ENCODE data around the gene AFAP1. TPM values are rescaled to one million over a fixed set of nuclear protein-coding genes. Genes with fewer than 3 reads are reported as not detected.

The AFAP1 gene
- total and polyA plus RNA-seq, 2 of the 4 experiments (the other 2 are of a cell fraction): 48.2 to 80.9 TPM

DNA sequence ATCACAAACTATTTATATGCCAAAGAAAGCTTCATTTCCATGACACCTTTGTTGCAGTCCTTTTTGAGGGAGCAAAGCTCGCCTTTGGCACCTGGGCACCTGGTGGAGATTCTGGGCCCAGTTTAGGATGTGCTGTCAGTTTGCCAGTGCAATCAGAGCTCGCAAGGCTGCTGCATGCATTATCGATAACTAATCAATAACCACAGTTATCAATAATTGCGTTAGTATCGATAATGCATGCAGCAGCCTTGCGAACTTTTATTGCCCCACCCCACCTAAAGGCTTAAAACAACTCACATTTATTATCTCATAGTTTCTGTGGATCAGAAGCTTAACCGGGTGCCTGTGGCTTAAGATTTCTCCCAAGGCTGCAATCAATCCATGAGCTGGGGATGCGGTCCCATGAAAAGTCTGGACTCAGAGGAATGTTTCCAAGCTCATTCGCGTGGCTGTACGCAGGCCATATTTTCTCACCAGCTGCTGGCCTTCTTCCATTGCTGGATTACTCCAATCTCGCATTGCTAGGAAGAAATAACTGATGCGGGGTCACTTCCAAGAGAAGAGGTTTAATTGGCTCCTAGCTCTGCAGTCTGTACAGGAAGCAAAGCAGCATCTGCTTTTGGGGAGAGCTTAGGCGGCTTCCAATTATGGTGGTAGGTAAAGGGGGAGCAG lies 6.2 kb upstream of the AFAP1 start:
- Histone ChIP-seq H4K20me1 (ENCODE audit: insufficient read depth, low read length) (no peaks in the 10 kb centered on the region), H4K5ac (ENCODE audit: low read depth, low read length) (no peak overlapping the region), H3K18ac (ENCODE audit: low read depth, low read length) (no peak overlapping the region), H3K27ac (ENCODE audit: insufficient read depth, low read length) (no peak overlapping the region), H3K79me1 (ENCODE audit: low read depth in 1 of 2, low read length in 2 of 2) (peaks cover 0 to 2% of the 10 kb centered on the region in 2 experiments; a peak in 1 of 4 replicates), H2AFZ (replicated peaks; ENCODE audit: low read length, poor library complexity) (no peak overlapping the region), H3K56ac (ENCODE audit: extremely low read depth, insufficient read depth, low read length) (no peak overlapping the region), H3K4me1 (ENCODE audit: control insufficient read depth, insufficient read depth, low read length) (peaks cover 7% of the 10 kb centered on the region), H2BK5ac (ENCODE audit: low read depth, low read length, poor library complexity, severe bottlenecking) (no peak overlapping the region), H3K9me1 (ENCODE audit: insufficient read depth, low read length) (no peaks in the 10 kb centered on the region; the same call in none of the 2 replicates), H3K14ac (replicated peaks; ENCODE audit: low read depth, low read length) (no peak overlapping the region), H3K9me3 (ENCODE audit: control insufficient read depth, insufficient read depth, low read length) (no peaks in the 10 kb centered on the region), H3K4me2 (ENCODE audit: low read depth, low read length) (no peak overlapping the region), H3K4ac (ENCODE audit: low read depth, low read length) (no peak overlapping the region), H3K4me3 (ENCODE audit: insufficient read depth, low read depth, low read length) (no peak overlapping the region), H2AK5ac (ENCODE audit: low read depth, low read length) (no peak overlapping the region), H2BK120ac (ENCODE audit: low read depth, low read length) (no peak overlapping the region), H3K27me3 (ENCODE audit: control insufficient read depth, insufficient read depth, low read length) (no peaks in the 10 kb centered on the region), H2BK15ac (ENCODE audit: low read depth, low read length) (no peak overlapping the region), H3K36me3 (ENCODE audit: control insufficient read depth, insufficient read depth, low read length) (no peaks in the 10 kb centered on the region), H3K23ac (ENCODE audit: low read depth, low read length) (no peak overlapping the region), H2BK20ac (ENCODE audit: low read depth, low read length) (no peak overlapping the region), H2AK9ac (replicated peaks; ENCODE audit: low read depth, low read length, poor library complexity) (no peak overlapping the region), H4K8ac (ENCODE audit: low read depth in 2 of 2, low read length in 2 of 2) (no peak overlapping the region), H3K9ac (ENCODE audit: low read depth, low read length) (no peak overlapping the region), H4K91ac (ENCODE audit: insufficient read depth, low read depth, low read length) (no peak overlapping the region)
- CTCF ChIA-PET: interaction anchor here (1.1 kb wide), 1 partner anchor 14 kb away, joined by 3 read pairs; no protein-coding TSS in a partner anchor
- intact Hi-C loops (cut with micrococcal nuclease): no loop called here
- in situ Hi-C loops (cut with MboI; ENCODE audit: low sequenced_read_pairs): no loop called here
- DNase-seq: no peak
- ATAC-seq (ENCODE audit: low read depth): no peak
- BruUV-seq (replicated peaks): no TSS peak
- WGBS, 2 experiments (ENCODE audit: extremely low coverage in 2 of 2, insufficient read length in 1 of 2): 87% methylated on average over 6 of the region's 14 CpGs; no CpG with 5 or more reads in 1 of the 2 experiments
- no peak for TF ChIP-seq RCOR1 (IDR thresholded peaks at IDR 0.05; ENCODE audit: insufficient replicate concordance, low read length)
- TF ChIP-seq MAZ (IDR thresholded peaks at IDR 0.05; ENCODE audit: borderline replicate concordance, low read depth, low read length): no peak
- no peak for TF ChIP-seq MXI1 (IDR thresholded peaks at IDR 0.05; ENCODE audit: borderline replicate concordance, low read depth, low read length)
- TF ChIP-seq, protein P1, sequence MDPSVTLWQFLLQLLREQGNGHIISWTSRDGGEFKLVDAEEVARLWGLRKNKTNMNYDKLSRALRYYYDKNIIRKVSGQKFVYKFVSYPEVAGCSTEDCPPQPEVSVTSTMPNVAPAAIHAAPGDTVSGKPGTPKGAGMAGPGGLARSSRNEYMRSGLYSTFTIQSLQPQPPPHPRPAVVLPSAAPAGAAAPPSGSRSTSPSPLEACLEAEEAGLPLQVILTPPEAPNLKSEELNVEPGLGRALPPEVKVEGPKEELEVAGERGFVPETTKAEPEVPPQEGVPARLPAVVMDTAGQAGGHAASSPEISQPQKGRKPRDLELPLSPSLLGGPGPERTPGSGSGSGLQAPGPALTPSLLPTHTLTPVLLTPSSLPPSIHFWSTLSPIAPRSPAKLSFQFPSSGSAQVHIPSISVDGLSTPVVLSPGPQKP (IDR thresholded peaks at IDR 0.05; ENCODE audit: borderline replicate concordance, low read depth, low read length): no peak
- TF ChIP-seq MAFK (IDR thresholded peaks at IDR 0.05; ENCODE audit: low read depth, low read length): no peak
- no peak for TF ChIP-seq CHD1 (IDR thresholded peaks at IDR 0.05; ENCODE audit: low read depth, low read length)
- TF ChIP-seq NFE2L2 (IDR thresholded peaks at IDR 0.05; ENCODE audit: low read depth, low read length): no peak
- TF ChIP-seq POLR2A (IDR thresholded peaks at IDR 0.05; ENCODE audit: low read depth, low read length): no peak
- no peak for TF ChIP-seq CEBPB (IDR thresholded peaks at IDR 0.05; ENCODE audit: low read depth, low read length)
- TF ChIP-seq RFX5 (IDR thresholded peaks at IDR 0.05; ENCODE audit: low read depth, low read length): no peak
- TF ChIP-seq, protein P2, sequence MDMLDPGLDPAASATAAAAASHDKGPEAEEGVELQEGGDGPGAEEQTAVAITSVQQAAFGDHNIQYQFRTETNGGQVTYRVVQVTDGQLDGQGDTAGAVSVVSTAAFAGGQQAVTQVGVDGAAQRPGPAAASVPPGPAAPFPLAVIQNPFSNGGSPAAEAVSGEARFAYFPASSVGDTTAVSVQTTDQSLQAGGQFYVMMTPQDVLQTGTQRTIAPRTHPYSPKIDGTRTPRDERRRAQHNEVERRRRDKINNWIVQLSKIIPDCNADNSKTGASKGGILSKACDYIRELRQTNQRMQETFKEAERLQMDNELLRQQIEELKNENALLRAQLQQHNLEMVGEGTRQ (IDR thresholded peaks at IDR 0.05; ENCODE audit: low read depth, low read length): no peak
- TF ChIP-seq, protein P3, sequence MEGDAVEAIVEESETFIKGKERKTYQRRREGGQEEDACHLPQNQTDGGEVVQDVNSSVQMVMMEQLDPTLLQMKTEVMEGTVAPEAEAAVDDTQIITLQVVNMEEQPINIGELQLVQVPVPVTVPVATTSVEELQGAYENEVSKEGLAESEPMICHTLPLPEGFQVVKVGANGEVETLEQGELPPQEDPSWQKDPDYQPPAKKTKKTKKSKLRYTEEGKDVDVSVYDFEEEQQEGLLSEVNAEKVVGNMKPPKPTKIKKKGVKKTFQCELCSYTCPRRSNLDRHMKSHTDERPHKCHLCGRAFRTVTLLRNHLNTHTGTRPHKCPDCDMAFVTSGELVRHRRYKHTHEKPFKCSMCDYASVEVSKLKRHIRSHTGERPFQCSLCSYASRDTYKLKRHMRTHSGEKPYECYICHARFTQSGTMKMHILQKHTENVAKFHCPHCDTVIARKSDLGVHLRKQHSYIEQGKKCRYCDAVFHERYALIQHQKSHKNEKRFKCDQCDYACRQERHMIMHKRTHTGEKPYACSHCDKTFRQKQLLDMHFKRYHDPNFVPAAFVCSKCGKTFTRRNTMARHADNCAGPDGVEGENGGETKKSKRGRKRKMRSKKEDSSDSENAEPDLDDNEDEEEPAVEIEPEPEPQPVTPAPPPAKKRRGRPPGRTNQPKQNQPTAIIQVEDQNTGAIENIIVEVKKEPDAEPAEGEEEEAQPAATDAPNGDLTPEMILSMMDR (conservative IDR thresholded peaks at IDR 0.05; ENCODE audit: low read depth, low read length): no peak
- TF ChIP-seq BHLHE40 (IDR thresholded peaks at IDR 0.05; ENCODE audit: low read depth, low read length): no peak
- no peak for TF ChIP-seq FOS (IDR thresholded peaks at IDR 0.05; ENCODE audit: low read depth, low read length)
- no peak for TF ChIP-seq SMC3 (IDR thresholded peaks at IDR 0.05; ENCODE audit: low read depth, low read length)
- no peak for TF ChIP-seq RAD21 (IDR thresholded peaks at IDR 0.05; ENCODE audit: low read length)
- POLR2A ChIA-PET (ENCODE audit: unreplicated experiment): no interaction called here
- dilution Hi-C loops (cut with HindIII; ENCODE audit: low sequenced_read_pairs, unreplicated experiment): no loop called here

Data from IMR-90 (cell line).